ENCODE data around the gene GALNT15. TPM values are rescaled to one million over a fixed set of nuclear protein-coding genes. Genes with fewer than 3 reads are reported as not detected.

The GALNT15 gene
- total RNA-seq, 1 donor from 2014 or later, result 0.17 TPM

- DNase-seq (ENCODE audit: low read depth), result no peak
- H3K36me3 ChIP-seq (ENCODE audit: control insufficient read depth, insufficient read depth, low read length), result no peaks in the 10 kb centered on the region
These were observed 25.3 kb downstream of the GALNT15 start for GRCh38 chr3:16199769-16200168.

GRCh38 chr3:16200411-16200810, 25.9 kb downstream of the GALNT15 start:
- no peak overlapping the region for H3K4me3 ChIP-seq (ENCODE audit: low read depth, low read length)
- H3K27me3 ChIP-seq (ENCODE audit: control insufficient read depth, insufficient read depth, low read length), result no peaks in the 10 kb centered on the region
- H3K36me3 ChIP-seq (ENCODE audit: control insufficient read depth, insufficient read depth, low read length), result no peaks in the 10 kb centered on the region
- no peak for TF ChIP-seq CTCF (IDR thresholded peaks at IDR 0.05; ENCODE audit: insufficient read depth, low read length, poor library complexity, severe bottlenecking)
- DNase-seq (ENCODE audit: low read depth), result no peak

More at GRCh38 chr3:16199769-16200168, 25.3 kb downstream of the GALNT15 start:
- Histone ChIP-seq H3K4me3 (ENCODE audit: low read depth, low read length) (no peak overlapping the region), H3K27me3 (ENCODE audit: control insufficient read depth, insufficient read depth, low read length) (no peaks in the 10 kb centered on the region)
- TF ChIP-seq CTCF (IDR thresholded peaks at IDR 0.05; ENCODE audit: insufficient read depth, low read length, poor library complexity, severe bottlenecking), result no peak

GRCh38 chr3:16203031-16203430, 28.6 kb downstream of the GALNT15 start:
- peak; percentile 38 for DNase-seq (ENCODE audit: low read depth)
- Histone ChIP-seq H3K27me3 (ENCODE audit: control insufficient read depth, insufficient read depth, low read length) (no peaks in the 10 kb centered on the region), H3K4me3 (ENCODE audit: low read depth, low read length) (no peak overlapping the region), H3K36me3 (ENCODE audit: control insufficient read depth, insufficient read depth, low read length) (no peaks in the 10 kb centered on the region)
- no peak for TF ChIP-seq CTCF (IDR thresholded peaks at IDR 0.05; ENCODE audit: insufficient read depth, low read length, poor library complexity, severe bottlenecking)

GRCh38 chr3:16203671-16204629, 29.5 kb downstream of the GALNT15 start:
- DNase-seq (ENCODE audit: low read depth), result no peak
- TF ChIP-seq CTCF (IDR thresholded peaks at IDR 0.05; ENCODE audit: insufficient read depth, low read length, poor library complexity, severe bottlenecking), result no peak
- no peaks in the 10 kb centered on the region for H3K27me3 ChIP-seq (ENCODE audit: control insufficient read depth, insufficient read depth, low read length)
- H3K36me3 ChIP-seq (ENCODE audit: control insufficient read depth, insufficient read depth, low read length), result no peaks in the 10 kb centered on the region
- no peak overlapping the region for H3K4me3 ChIP-seq (ENCODE audit: low read depth, low read length)

GRCh38 chr3:16204751-16205150, 30.3 kb downstream of the GALNT15 start:
- no peak overlapping the region for H3K4me3 ChIP-seq (ENCODE audit: low read depth, low read length)
- no peak for DNase-seq (ENCODE audit: low read depth)
- H3K36me3 ChIP-seq (ENCODE audit: control insufficient read depth, insufficient read depth, low read length), result no peaks in the 10 kb centered on the region
- no peaks in the 10 kb centered on the region for H3K27me3 ChIP-seq (ENCODE audit: control insufficient read depth, insufficient read depth, low read length)
- no peak for TF ChIP-seq CTCF (IDR thresholded peaks at IDR 0.05; ENCODE audit: insufficient read depth, low read length, poor library complexity, severe bottlenecking)
